ENCODE measurements around the gene SLC66A3.

SLC66A3 gene

GRCh38 chr2:11117776-11118175, 37.5 kb upstream of the SLC66A3 start:
- H3F3A ChIP-seq (ENCODE audit: low read depth): no peaks in the 10 kb centered on the region; the same call in 1 of the 2 replicates
- H3K4me2 ChIP-seq (ENCODE audit: low read depth, low read length, poor library complexity, severe bottlenecking): no peak overlapping the region
- H3K79me2 ChIP-seq (ENCODE audit: insufficient read depth, low read length): no peaks in the 10 kb centered on the region
- H2AFZ ChIP-seq (ENCODE audit: low read length): no peak overlapping the region
- no peak overlapping the region for H3K9ac ChIP-seq (ENCODE audit: low read depth, low read length, poor library complexity, severe bottlenecking)
- H3K4me3 ChIP-seq (ENCODE audit: low read length, poor library complexity, severe bottlenecking): no peak overlapping the region
- no peaks in the 10 kb centered on the region for H3K4me1 ChIP-seq (ENCODE audit: insufficient read depth, low read length, poor library complexity, severe bottlenecking)
- no peaks in the 10 kb centered on the region for H4K20me1 ChIP-seq (ENCODE audit: insufficient read depth, low read length, poor library complexity, severe bottlenecking)
- no peaks in the 10 kb centered on the region for H3K27me3 ChIP-seq (ENCODE audit: insufficient read depth, low read length, poor library complexity, severe bottlenecking)
- H3K9me2 ChIP-seq (replicated peaks; ENCODE audit: low read depth, low read length): no peaks in the 10 kb centered on the region
- TF ChIP-seq EZH2phosphoT487 (IDR thresholded peaks at IDR 0.05; ENCODE audit: borderline replicate concordance): no peak
- TF ChIP-seq, protein P1, sequence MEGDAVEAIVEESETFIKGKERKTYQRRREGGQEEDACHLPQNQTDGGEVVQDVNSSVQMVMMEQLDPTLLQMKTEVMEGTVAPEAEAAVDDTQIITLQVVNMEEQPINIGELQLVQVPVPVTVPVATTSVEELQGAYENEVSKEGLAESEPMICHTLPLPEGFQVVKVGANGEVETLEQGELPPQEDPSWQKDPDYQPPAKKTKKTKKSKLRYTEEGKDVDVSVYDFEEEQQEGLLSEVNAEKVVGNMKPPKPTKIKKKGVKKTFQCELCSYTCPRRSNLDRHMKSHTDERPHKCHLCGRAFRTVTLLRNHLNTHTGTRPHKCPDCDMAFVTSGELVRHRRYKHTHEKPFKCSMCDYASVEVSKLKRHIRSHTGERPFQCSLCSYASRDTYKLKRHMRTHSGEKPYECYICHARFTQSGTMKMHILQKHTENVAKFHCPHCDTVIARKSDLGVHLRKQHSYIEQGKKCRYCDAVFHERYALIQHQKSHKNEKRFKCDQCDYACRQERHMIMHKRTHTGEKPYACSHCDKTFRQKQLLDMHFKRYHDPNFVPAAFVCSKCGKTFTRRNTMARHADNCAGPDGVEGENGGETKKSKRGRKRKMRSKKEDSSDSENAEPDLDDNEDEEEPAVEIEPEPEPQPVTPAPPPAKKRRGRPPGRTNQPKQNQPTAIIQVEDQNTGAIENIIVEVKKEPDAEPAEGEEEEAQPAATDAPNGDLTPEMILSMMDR (conservative IDR thresholded peaks at IDR 0.05; ENCODE audit: low read length): no peak
- H3K9me3 ChIP-seq (ENCODE audit: insufficient read depth, low read depth, low read length): peaks cover under 1% of the 10 kb centered on the region; the same call in 1 of the 2 replicates
- no peaks in the 10 kb centered on the region for H3K36me3 ChIP-seq (ENCODE audit: insufficient read depth, low read length)

DNA sequence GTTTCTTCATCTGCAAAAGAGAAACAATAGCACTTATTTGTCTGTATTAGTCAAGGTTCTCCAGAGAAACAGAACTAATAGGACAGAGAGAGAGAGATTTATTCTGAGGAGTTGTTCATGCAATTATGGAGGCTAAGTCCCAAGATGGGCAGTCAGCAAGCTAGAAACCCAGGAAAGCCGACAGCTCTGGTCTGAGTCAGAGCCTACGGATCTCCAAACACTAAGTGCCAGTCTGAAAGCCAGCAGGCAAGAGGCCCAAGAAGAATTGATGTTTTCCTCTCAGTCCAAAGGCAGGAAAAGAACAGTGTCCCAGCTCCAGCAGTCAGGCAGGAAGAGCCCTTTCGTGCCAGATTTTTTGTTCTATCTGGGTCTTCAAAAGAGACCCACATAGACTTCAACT, 36.5 kb upstream of the SLC66A3 start:
- Histone ChIP-seq H3K27me3 (ENCODE audit: insufficient read depth, low read length, poor library complexity, severe bottlenecking) (no peaks in the 10 kb centered on the region), H3K4me1 (ENCODE audit: insufficient read depth, low read length, poor library complexity, severe bottlenecking) (no peaks in the 10 kb centered on the region)

DNA sequence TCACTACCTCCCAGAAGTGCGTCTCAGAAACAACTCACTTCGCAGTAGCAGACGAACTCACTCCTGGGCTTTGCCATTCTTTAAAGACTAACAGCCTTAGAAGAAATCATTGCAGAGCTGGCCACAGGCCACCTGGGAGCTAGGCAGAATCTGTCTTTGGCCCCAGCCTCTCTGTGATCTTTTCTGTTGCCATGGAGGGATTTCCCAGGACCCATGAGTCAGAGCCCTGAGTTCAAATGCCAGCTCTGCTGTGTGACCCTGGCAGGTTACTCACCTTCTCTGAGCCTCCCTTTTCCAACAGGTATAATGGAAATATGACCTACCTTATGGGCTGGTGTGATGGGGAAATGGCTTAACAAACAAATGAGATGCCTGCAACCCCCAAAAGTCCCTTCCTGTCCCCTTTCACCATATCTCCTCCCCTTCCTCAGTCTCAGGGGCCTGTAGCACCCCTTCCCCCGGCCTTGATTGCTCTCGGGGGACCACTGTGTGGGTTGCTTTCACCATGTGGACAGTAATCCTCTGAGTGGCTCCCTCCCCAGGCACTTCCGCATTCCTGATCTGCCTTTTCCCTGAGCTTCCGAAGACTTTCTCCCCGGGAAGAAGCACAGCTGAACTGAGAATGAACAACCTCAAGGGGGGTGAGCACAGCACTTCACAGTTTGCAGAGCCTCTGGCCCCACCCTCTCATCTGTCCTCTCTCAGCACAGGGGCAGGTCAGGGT, 34.0 kb upstream of the SLC66A3 start:
- Histone ChIP-seq H3K9me3 (ENCODE audit: insufficient read depth, low read depth, low read length) (no peaks in the 10 kb centered on the region), H4K20me1 (ENCODE audit: insufficient read depth, low read length, poor library complexity, severe bottlenecking) (no peaks in the 10 kb centered on the region), H3K27me3 (ENCODE audit: insufficient read depth, low read length, poor library complexity, severe bottlenecking) (no peaks in the 10 kb centered on the region), H3K9ac (ENCODE audit: low read depth, low read length, poor library complexity, severe bottlenecking) (no peak overlapping the region), H3K79me2 (ENCODE audit: insufficient read depth, low read length) (no peaks in the 10 kb centered on the region), H3K9me2 (replicated peaks; ENCODE audit: low read depth, low read length) (no peaks in the 10 kb centered on the region), H3K4me2 (ENCODE audit: low read depth, low read length, poor library complexity, severe bottlenecking) (no peak overlapping the region), H3K4me3 (ENCODE audit: low read length, poor library complexity, severe bottlenecking) (no peak overlapping the region), H3K36me3 (ENCODE audit: insufficient read depth, low read length) (no peaks in the 10 kb centered on the region), H3K4me1 (ENCODE audit: insufficient read depth, low read length, poor library complexity, severe bottlenecking) (no peaks in the 10 kb centered on the region), H3F3A (ENCODE audit: low read depth) (no peaks in the 10 kb centered on the region), H2AFZ (ENCODE audit: low read length) (no peak overlapping the region)
- TF ChIP-seq, protein P1 (conservative IDR thresholded peaks at IDR 0.05; ENCODE audit: low read length): no peak
- TF ChIP-seq EZH2phosphoT487 (IDR thresholded peaks at IDR 0.05; ENCODE audit: borderline replicate concordance): no peak

More for the DNA sequence above, 36.5 kb upstream of the SLC66A3 start:
- H4K20me1 ChIP-seq (ENCODE audit: insufficient read depth, low read length, poor library complexity, severe bottlenecking): no peaks in the 10 kb centered on the region
- no peaks in the 10 kb centered on the region for H3K36me3 ChIP-seq (ENCODE audit: insufficient read depth, low read length)
- no peaks in the 10 kb centered on the region for H3K9me2 ChIP-seq (replicated peaks; ENCODE audit: low read depth, low read length)
- H3K4me2 ChIP-seq (ENCODE audit: low read depth, low read length, poor library complexity, severe bottlenecking): no peak overlapping the region
- TF ChIP-seq, protein P1 (conservative IDR thresholded peaks at IDR 0.05; ENCODE audit: low read length): no peak
- no peak for TF ChIP-seq EZH2phosphoT487 (IDR thresholded peaks at IDR 0.05; ENCODE audit: borderline replicate concordance)
- no peaks in the 10 kb centered on the region for H3K79me2 ChIP-seq (ENCODE audit: insufficient read depth, low read length)
- H3K4me3 ChIP-seq (ENCODE audit: low read length, poor library complexity, severe bottlenecking): no peak overlapping the region
- H3K9ac ChIP-seq (ENCODE audit: low read depth, low read length, poor library complexity, severe bottlenecking): no peak overlapping the region
- H3K9me3 ChIP-seq (ENCODE audit: insufficient read depth, low read depth, low read length): no peaks in the 10 kb centered on the region; the same call in 1 of the 2 replicates
- no peak overlapping the region for H2AFZ ChIP-seq (ENCODE audit: low read length)
- no peaks in the 10 kb centered on the region; the same call in 1 of the 2 replicates for H3F3A ChIP-seq (ENCODE audit: low read depth)
